Mesothelial cell of epicardium (in vitro differentiated cells): ENCODE results near the gene OR52H1. TPM values are rescaled to one million over a fixed set of nuclear protein-coding genes. Genes with fewer than 3 reads are reported as not detected.

Source experiments
- DNase-seq, 2 experiments: peaks; one replicate each; pipeline ENCODE4 v3.0.0; 2021; ENCODE audit warnings: low spot score in 2 of 2; ENCODE audit not compliant: unreplicated experiment in 2 of 2
- H3K27ac Mint-ChIP-seq: 2 replicates; pipeline ENCODE4 v1.8.0; 2021; ENCODE audit warnings: mixed read lengths
- H3K27me3 Mint-ChIP-seq: 2 replicates; pipeline ENCODE4 v1.8.0; 2021; ENCODE audit warnings: low read depth, mixed read lengths
- H3K36me3 Mint-ChIP-seq: 2 replicates; pipeline ENCODE4 v1.8.0; 2021; ENCODE audit warnings: mixed read lengths
- H3K4me1 Mint-ChIP-seq: 2 replicates; pipeline ENCODE4 v1.8.0; 2021; ENCODE audit warnings: mixed read lengths
- H3K4me3 Mint-ChIP-seq: 2 replicates; pipeline ENCODE4 v1.8.0; 2021; ENCODE audit warnings: mild to moderate bottlenecking, moderate library complexity, mixed read lengths
- H3K9me3 Mint-ChIP-seq: 2 replicates; pipeline ENCODE4 v1.8.0; 2021; ENCODE audit warnings: mixed read lengths
- total RNA-seq: library from RNA; stranded (reverse); gene quantifications from 3 replicates; pipeline ENCODE4 v1.2.1, GENCODE V29; 2021
- TF ChIP-seq, protein P1 (sequence below): fragments of 200-600 bp; sonication (generic); IDR thresholded peaks from one replicate; pipeline ENCODE4 v1.5.0; 2021; ENCODE audit warnings: antibody characterized with exemption; ENCODE audit not compliant: unreplicated experiment

The OR52H1 gene
- 0.73 to 1.6 TPM (median 1.3 TPM) in 3 replicates for total RNA-seq

DNA sequence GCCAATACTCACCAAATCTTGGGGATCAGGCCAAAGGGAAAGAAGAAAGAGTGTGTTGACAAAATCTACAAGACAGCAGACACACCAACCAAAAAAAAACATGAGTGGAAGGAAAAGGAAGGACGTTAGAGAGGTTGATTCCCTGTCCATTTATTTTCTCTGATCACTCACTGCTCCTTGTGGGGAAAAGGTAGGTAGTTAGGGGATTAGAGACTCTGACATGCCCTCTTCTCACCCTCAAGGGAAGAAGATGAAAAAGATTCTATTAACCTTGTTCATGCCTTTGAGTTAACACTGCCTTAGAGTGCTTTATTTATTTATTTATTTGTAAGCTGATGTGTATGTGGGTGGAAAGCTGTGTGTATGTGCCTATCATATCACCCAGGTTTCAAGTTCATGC lies at the start of gene OR52H1:
TSS of gene OR52H1 (minus strand) at position 101 of the 400 bp plus-strand sequence. CDS start 3,035 bp downstream, outside the sequence.
- TF ChIP-seq, protein P1, sequence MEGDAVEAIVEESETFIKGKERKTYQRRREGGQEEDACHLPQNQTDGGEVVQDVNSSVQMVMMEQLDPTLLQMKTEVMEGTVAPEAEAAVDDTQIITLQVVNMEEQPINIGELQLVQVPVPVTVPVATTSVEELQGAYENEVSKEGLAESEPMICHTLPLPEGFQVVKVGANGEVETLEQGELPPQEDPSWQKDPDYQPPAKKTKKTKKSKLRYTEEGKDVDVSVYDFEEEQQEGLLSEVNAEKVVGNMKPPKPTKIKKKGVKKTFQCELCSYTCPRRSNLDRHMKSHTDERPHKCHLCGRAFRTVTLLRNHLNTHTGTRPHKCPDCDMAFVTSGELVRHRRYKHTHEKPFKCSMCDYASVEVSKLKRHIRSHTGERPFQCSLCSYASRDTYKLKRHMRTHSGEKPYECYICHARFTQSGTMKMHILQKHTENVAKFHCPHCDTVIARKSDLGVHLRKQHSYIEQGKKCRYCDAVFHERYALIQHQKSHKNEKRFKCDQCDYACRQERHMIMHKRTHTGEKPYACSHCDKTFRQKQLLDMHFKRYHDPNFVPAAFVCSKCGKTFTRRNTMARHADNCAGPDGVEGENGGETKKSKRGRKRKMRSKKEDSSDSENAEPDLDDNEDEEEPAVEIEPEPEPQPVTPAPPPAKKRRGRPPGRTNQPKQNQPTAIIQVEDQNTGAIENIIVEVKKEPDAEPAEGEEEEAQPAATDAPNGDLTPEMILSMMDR: no peak
- Mint-ChIP-seq H3K36me3 (no peaks in the 10 kb centered on the region), H3K4me3 (no peak within 1 kb of the TSS), H3K27ac (no peak within 1 kb of the TSS), H3K27me3 (no peaks in the 10 kb centered on the region), H3K4me1 (no peaks in the 10 kb centered on the region), H3K9me3 (no peaks in the 10 kb centered on the region)
- no peak for DNase-seq

DNA sequence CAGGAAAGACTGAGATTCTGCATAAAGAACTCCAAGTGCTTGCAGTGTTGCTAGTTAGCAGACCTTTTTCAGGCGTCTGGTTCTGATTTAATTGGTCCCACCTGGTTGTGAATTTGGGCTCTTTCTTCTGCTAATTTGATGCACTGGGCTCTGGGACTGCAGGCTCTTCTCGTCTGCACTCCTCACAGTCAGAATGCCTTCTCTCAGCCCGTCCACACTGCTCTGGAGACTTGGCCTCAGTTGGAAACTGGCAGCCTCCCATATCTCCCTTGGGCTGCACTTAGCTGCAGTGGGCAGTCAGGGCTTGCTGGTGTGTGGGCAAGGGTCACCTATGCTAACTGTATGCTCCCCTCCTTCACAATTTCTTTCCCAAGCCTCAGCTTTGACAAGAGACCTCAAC lies 49.6 kb upstream of the OR52H1 start:
- no peaks in the 10 kb centered on the region for H3K36me3 Mint-ChIP-seq
- H3K9me3 Mint-ChIP-seq: no peaks in the 10 kb centered on the region
- TF ChIP-seq, protein P1: no peak
- H3K4me3 Mint-ChIP-seq: peak overlapping the region; percentile 92
- H3K27ac Mint-ChIP-seq: peak overlapping the region; percentile 80
- DNase-seq: no peak
- peaks cover 48% of the 10 kb centered on the region for H3K4me1 Mint-ChIP-seq
- no peaks in the 10 kb centered on the region for H3K27me3 Mint-ChIP-seq

DNA sequence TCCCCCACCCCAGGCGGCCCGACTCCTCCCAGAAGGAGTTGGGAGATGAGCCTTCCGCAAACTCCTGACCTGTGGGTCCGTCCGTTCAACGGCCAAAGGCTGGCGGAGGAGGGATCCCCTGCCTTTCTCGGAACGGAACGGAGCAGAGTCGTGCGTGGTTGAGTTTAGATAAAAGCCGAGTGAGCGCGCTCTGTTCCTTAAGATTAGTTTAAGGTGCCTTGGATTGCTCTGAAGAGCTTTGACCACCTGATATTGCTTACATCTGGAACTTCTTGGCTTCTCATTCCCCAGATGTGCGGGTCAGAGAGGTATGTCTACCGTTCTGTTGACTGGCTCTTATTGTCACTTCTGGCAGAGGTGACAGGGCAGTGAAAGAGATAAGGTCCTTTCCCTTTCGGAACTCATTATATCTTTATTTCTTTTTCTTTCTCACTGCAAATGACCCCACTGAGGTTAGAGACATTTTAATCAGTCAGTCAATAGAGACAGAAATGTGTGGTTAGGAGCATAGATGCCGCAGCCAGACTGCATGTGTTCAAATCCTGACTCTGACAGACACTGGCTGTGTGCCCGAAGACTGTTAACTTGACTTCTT lies 48.4 kb upstream of the OR52H1 start, which contains the start of gene TRIM6:
TSS of gene TRIM6 (plus strand) at position 31 of the 595 bp plus-strand sequence. CDS start at position 292, 261 bp downstream.
- Mint-ChIP-seq H3K36me3 (no peaks in the 10 kb centered on the region), H3K4me3 (peak within 1 kb of the TSS; percentile 92), H3K9me3 (no peaks in the 10 kb centered on the region), H3K27ac (peak within 1 kb of the TSS; percentile 98), H3K4me1 (peaks cover 48% of the 10 kb centered on the region), H3K27me3 (no peaks in the 10 kb centered on the region)
- TF ChIP-seq, protein P1: no peak
- peak in 1 of 2 experiments; percentile 54 for DNase-seq

DNA sequence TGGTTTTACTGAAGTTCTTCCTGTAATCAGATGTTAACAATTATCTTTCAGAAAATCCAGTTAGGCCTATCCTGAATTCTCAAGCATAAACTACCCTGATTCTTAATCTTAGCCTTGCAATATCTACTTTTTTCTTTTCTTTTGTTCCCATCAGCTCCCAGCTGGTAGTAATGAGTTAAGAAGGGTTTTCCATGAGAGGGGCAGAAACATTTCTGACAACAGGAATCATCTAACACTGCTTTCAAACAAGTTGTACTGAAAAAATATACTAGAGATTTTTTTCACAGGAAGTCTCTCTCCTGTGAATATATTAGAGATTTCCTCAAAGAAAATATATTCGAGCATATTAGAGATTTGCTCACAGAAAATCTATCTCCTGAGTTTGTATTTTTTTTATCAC lies 44.8 kb upstream of the OR52H1 start:
- Mint-ChIP-seq H3K27me3 (no peaks in the 10 kb centered on the region), H3K9me3 (peaks cover 7% of the 10 kb centered on the region), H3K36me3 (peaks cover 6% of the 10 kb centered on the region), H3K4me1 (peaks cover 24% of the 10 kb centered on the region), H3K4me3 (no peak overlapping the region), H3K27ac (peak overlapping the region; percentile 91)
- TF ChIP-seq, protein P1: no peak
- no peak for DNase-seq

DNA sequence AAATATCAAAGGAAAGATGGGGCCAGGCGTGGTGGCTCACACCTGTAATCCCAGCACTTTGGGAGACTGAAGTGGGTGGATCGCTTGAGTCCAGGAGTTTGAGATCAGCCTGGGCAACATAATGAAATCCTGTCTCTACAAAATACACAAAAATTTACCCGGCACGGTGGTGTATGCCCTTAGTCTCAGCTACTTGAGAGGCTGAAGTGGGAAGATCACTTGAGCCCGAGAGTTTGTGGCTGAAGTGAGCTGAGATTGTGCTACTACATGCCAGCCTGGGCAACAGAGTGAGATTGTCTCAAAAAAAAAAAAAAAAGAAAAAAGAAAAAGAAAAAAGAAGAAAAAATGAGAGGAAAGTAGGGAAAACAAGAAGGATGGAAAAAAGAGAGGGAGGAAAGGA lies 44.3 kb upstream of the OR52H1 start:
- peaks cover 6% of the 10 kb centered on the region for H3K36me3 Mint-ChIP-seq
- no peaks in the 10 kb centered on the region for H3K27me3 Mint-ChIP-seq
- DNase-seq: no peak
- peaks cover 18% of the 10 kb centered on the region for H3K4me1 Mint-ChIP-seq
- H3K9me3 Mint-ChIP-seq: peaks cover 7% of the 10 kb centered on the region
- no peak overlapping the region for H3K4me3 Mint-ChIP-seq
- TF ChIP-seq, protein P1: no peak
- peak overlapping the region; percentile 43 for H3K27ac Mint-ChIP-seq
